Mesothelial cell of epicardium (in vitro differentiated cells): Measurements from ENCODE around the gene SP5. TPM values are rescaled to one million over a fixed set of nuclear protein-coding genes. Genes with fewer than 3 reads are reported as not detected.
A peak's percentile ranks its signal among the peaks of the same experiment; 100 is the strongest.

ENCODE experiments used
- DNase-seq, 2 experiments: peaks; one replicate each; pipeline ENCODE4 v3.0.0; 2021; ENCODE audit warnings: low spot score in 2 of 2; ENCODE audit not compliant: unreplicated experiment in 2 of 2
- H3K27ac Mint-ChIP-seq: 2 replicates; pipeline ENCODE4 v1.8.0; 2021; ENCODE audit warnings: mixed read lengths
- H3K27me3 Mint-ChIP-seq: 2 replicates; pipeline ENCODE4 v1.8.0; 2021; ENCODE audit warnings: low read depth, mixed read lengths
- H3K36me3 Mint-ChIP-seq: 2 replicates; pipeline ENCODE4 v1.8.0; 2021; ENCODE audit warnings: mixed read lengths
- H3K4me1 Mint-ChIP-seq: 2 replicates; pipeline ENCODE4 v1.8.0; 2021; ENCODE audit warnings: mixed read lengths
- H3K4me3 Mint-ChIP-seq: 2 replicates; pipeline ENCODE4 v1.8.0; 2021; ENCODE audit warnings: mild to moderate bottlenecking, moderate library complexity, mixed read lengths
- H3K9me3 Mint-ChIP-seq: 2 replicates; pipeline ENCODE4 v1.8.0; 2021; ENCODE audit warnings: mixed read lengths
- CTCF ChIP-seq: fragments of 200-600 bp; sonication (generic); IDR thresholded peaks from one replicate; pipeline ENCODE4 v1.5.0; 2021; ENCODE audit warnings: antibody characterized with exemption; ENCODE audit not compliant: unreplicated experiment
- total RNA-seq: library from RNA; stranded (reverse); gene quantifications from 3 replicates; pipeline ENCODE4 v1.2.1, GENCODE V29; 2021

The SP5 gene
- total RNA-seq, 1 donor from 2014 or later: 2.2 TPM

GRCh38 chr2:170715932-170716777 is 1.0 kb downstream of the SP5 start:
- H3K27ac Mint-ChIP-seq: no peak overlapping the region
- H3K36me3 Mint-ChIP-seq: no peaks in the 10 kb centered on the region
- no peak for TF ChIP-seq CTCF
- peaks cover 47% of the 10 kb centered on the region for H3K4me1 Mint-ChIP-seq
- no peaks in the 10 kb centered on the region for H3K9me3 Mint-ChIP-seq
- no peak for DNase-seq
- H3K27me3 Mint-ChIP-seq: peaks cover 85% of the 10 kb centered on the region
- H3K4me3 Mint-ChIP-seq: peak overlapping the region; percentile 71

DNA sequence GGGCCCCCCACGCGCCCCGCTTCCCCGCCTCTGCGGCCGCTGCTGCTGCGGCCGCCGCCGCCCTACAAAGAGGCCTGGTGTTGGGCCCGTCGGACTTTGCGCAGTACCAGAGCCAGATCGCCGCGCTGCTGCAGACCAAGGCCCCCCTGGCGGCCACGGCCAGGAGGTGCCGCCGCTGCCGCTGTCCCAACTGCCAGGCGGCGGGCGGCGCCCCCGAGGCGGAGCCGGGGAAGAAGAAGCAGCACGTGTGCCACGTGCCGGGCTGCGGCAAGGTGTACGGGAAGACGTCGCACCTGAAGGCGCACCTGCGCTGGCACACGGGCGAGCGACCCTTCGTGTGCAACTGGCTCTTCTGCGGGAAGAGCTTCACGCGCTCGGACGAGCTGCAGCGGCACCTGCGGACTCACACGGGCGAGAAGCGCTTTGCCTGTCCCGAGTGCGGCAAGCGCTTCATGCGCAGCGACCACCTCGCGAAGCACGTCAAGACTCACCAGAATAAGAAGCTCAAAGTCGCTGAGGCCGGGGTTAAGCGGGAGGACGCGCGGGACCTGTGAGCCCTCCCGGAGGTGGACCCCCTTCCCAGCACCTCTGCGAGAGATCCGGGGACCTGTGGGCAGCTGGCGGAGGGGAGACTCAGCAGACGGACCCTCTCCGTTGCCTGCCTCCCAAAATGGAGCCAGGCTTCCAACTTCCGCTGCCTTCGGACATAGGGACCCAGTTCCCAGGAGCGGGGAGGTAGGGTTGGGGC is 1.9 kb downstream of the SP5 start:
- peak overlapping the region; percentile 70 for H3K4me3 Mint-ChIP-seq
- H3K36me3 Mint-ChIP-seq: no peaks in the 10 kb centered on the region
- H3K4me1 Mint-ChIP-seq: peaks cover 41% of the 10 kb centered on the region
- H3K27ac Mint-ChIP-seq: peak overlapping the region; percentile 30
- peaks cover 85% of the 10 kb centered on the region for H3K27me3 Mint-ChIP-seq
- peak; percentile 48 to 65 for DNase-seq
- TF ChIP-seq CTCF: peak; percentile 83
- H3K9me3 Mint-ChIP-seq: no peaks in the 10 kb centered on the region

DNA sequence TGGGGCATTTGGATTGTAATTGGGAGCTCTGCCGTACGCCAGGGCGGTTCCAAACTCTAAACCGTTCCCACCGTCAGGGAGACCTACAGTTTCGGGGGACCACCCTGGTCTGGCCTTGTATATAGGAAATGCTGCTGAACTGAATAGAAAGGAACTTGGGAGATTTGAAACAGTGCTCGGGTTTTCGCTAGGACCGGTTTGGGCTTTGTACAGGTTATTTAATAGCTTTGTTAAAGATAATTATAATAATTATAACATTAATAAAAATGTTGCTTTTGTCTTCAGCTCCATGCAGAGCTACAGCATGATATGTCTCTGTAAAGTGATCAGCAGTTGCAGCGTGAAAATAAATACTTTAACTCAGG is 2.4 kb downstream of the SP5 start:
- Mint-ChIP-seq H3K4me3 (peak overlapping the region; percentile 70), H3K27me3 (peaks cover 85% of the 10 kb centered on the region), H3K4me1 (peaks cover 35% of the 10 kb centered on the region)

DNA sequence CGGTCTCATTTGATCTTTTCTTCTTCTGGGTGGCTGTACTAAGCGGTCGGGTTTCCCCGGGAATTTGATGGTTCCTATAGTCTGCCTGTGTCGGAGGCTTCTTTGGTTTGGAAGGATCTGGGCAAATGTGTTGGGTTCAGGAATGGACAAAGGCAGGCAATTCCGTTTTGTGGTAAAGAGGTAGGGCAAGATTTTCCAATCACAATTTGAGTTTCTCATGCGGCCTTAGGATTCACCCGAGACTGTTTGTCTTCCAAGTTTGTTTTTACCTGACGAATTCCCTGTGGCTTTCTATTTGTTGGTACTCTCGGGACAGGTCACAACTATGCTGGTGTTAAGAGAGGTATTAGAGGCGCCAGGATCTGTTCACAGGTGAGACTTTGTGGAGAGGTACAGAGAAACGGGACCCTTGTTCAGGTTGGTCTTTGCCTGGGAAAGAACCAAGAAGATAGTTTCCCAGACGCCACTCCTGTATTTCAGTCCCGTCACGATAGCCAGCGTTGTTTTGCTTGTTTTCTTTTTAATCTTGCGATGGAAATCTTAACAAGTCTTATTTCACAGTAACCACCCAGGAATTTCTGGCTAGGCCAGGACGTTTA is 3.0 kb downstream of the SP5 start:
- Mint-ChIP-seq H3K27ac (no peak overlapping the region), H3K36me3 (no peaks in the 10 kb centered on the region), H3K9me3 (no peaks in the 10 kb centered on the region), H3K4me1 (peaks cover 33% of the 10 kb centered on the region), H3K4me3 (peak overlapping the region; percentile 58), H3K27me3 (peaks cover 80% of the 10 kb centered on the region)
- DNase-seq: no peak
- TF ChIP-seq CTCF: no peak

More for the DNA sequence above, 2.4 kb downstream of the SP5 start:
- Mint-ChIP-seq H3K27ac (no peak overlapping the region), H3K9me3 (no peaks in the 10 kb centered on the region), H3K36me3 (no peaks in the 10 kb centered on the region)
- TF ChIP-seq CTCF: no peak
- DNase-seq: no peak

- Mint-ChIP-seq H3K27me3 (peaks cover 77% of the 10 kb centered on the region), H3K27ac (no peak overlapping the region), H3K4me3 (no peak overlapping the region), H3K9me3 (no peaks in the 10 kb centered on the region), H3K36me3 (no peaks in the 10 kb centered on the region), H3K4me1 (peaks cover 26% of the 10 kb centered on the region)
- DNase-seq: no peak
- no peak for TF ChIP-seq CTCF
Observed at GRCh38 chr2:170719810-170720209, 4.7 kb downstream of the SP5 start.
